HG03064 (cell line): ENCODE results near the gene ZNF784.
A peak's percentile ranks its signal among the peaks of the same experiment; 100 is the strongest.

Experiments
- ATAC-seq: cut with Tn5 transposase; IDR thresholded peaks from one replicate; pipeline ENCODE4 v1.9.1; 2021; ENCODE audit warnings: low read depth; ENCODE audit not compliant: unreplicated experiment

The ZNF784 gene

GRCh38 chr19:55605637-55606470, 18.5 kb downstream of the ZNF784 start, which contains the start of gene ZNF865:
ZNF865 (plus strand) TSS chr19:55605647; CDS start chr19:55613619, 7,972 bp downstream.
- ATAC-seq, result no peak

- ATAC-seq, result peak; percentile 50
Measured at GRCh38 chr19:55605207-55605636, 19.1 kb downstream of the ZNF784 start.

GRCh38 chr19:55603581-55604292, 20.6 kb downstream of the ZNF784 start:
- ATAC-seq, result no peak

- ATAC-seq, result no peak
Measured at GRCh38 chr19:55603115-55603514, 21.3 kb downstream of the ZNF784 start.

- ATAC-seq, result no peak
Measured at GRCh38 chr19:55602104-55603001, 22.0 kb downstream of the ZNF784 start.

GRCh38 chr19:55601084-55601483, 23.3 kb downstream of the ZNF784 start:
- ATAC-seq, result no peak

GRCh38 chr19:55600662-55601028, 23.7 kb downstream of the ZNF784 start:
- ATAC-seq, result no peak

- peak; percentile 44 for ATAC-seq
Measured at GRCh38 chr19:55599842-55600661, 24.3 kb downstream of the ZNF784 start, which contains the start of gene ZNF524. ZNF524 (plus strand) TSS chr19:55600288; CDS start chr19:55602113, 1,825 bp downstream.

GRCh38 chr19:55599468-55599841, 24.9 kb downstream of the ZNF784 start, which contains the start of gene FIZ1:
FIZ1 (minus strand) TSS chr19:55599517; CDS start chr19:55597865, 1,652 bp downstream.
- peak; percentile 44 for ATAC-seq

- ATAC-seq, result peak; percentile 28
Measured at GRCh38 chr19:55598719-55599467, 25.5 kb downstream of the ZNF784 start.

- no peak for ATAC-seq
Measured at GRCh38 chr19:55598034-55598433, 26.3 kb downstream of the ZNF784 start.

GRCh38 chr19:55597501-55597921, 26.9 kb downstream of the ZNF784 start:
- no peak for ATAC-seq

GRCh38 chr19:55596304-55596703, 28.1 kb downstream of the ZNF784 start:
- no peak for ATAC-seq

- no peak for ATAC-seq
Measured at GRCh38 chr19:55594996-55595545, 29.3 kb downstream of the ZNF784 start.

GRCh38 chr19:55593096-55593772, 31.1 kb downstream of the ZNF784 start:
- no peak for ATAC-seq

GRCh38 chr19:55592391-55593090, 31.8 kb downstream of the ZNF784 start:
- no peak for ATAC-seq

- ATAC-seq, result no peak
Measured at GRCh38 chr19:55591555-55591954, 32.8 kb downstream of the ZNF784 start.
